ENCODE data around the gene GABPB1.

Gene GABPB1

GRCh38 chr15:50257332-50257731 is 97.7 kb downstream of the GABPB1 start:
- in situ Hi-C loops (cut with HindIII; ENCODE audit: low pct_unique_long_range_greater_than_20kb, low sequenced_read_pairs), result no loop called here
- TF ChIP-seq JUND (IDR thresholded peaks at IDR 0.05; ENCODE audit: low read depth), result no peak

GRCh38 chr15:50256188-50257041 is 98.6 kb downstream of the GABPB1 start:
- peak in 1 of 2 experiments; percentile 19 for DNase-seq (ENCODE audit: low read depth in 1 of 2, low spot score in 1 of 2)
- TF ChIP-seq JUND (IDR thresholded peaks at IDR 0.05; ENCODE audit: low read depth), result no peak
- in situ Hi-C loops (cut with HindIII; ENCODE audit: low pct_unique_long_range_greater_than_20kb, low sequenced_read_pairs), result no loop called here

More at GRCh38 chr15:50257332-50257731, 97.7 kb downstream of the GABPB1 start:
- DNase-seq (ENCODE audit: low read depth in 1 of 2, low spot score in 1 of 2), result no peak

- no peak for DNase-seq (ENCODE audit: low read depth in 1 of 2, low spot score in 1 of 2)
- TF ChIP-seq JUND (IDR thresholded peaks at IDR 0.05; ENCODE audit: low read depth), result no peak
- in situ Hi-C loops (cut with HindIII; ENCODE audit: low pct_unique_long_range_greater_than_20kb, low sequenced_read_pairs), result no loop called here
Measured at GRCh38 chr15:50252556-50252955, 102.4 kb downstream of the GABPB1 start.

- in situ Hi-C loops (cut with HindIII; ENCODE audit: low pct_unique_long_range_greater_than_20kb, low sequenced_read_pairs), result no loop called here
- DNase-seq (ENCODE audit: low read depth in 1 of 2, low spot score in 1 of 2), result peak in 1 of 2 experiments; percentile 26
- TF ChIP-seq JUND (IDR thresholded peaks at IDR 0.05; ENCODE audit: low read depth), result no peak
Measured at GRCh38 chr15:50251638-50252182, 103.3 kb downstream of the GABPB1 start.

- no peak for DNase-seq (ENCODE audit: low read depth in 1 of 2, low spot score in 1 of 2)
- TF ChIP-seq JUND (IDR thresholded peaks at IDR 0.05; ENCODE audit: low read depth), result no peak
- in situ Hi-C loops (cut with HindIII; ENCODE audit: low pct_unique_long_range_greater_than_20kb, low sequenced_read_pairs), result no loop called here
Measured at GRCh38 chr15:50250760-50251394, 104.1 kb downstream of the GABPB1 start.

GRCh38 chr15:50249704-50250103 is 105.3 kb downstream of the GABPB1 start:
- in situ Hi-C loops (cut with HindIII; ENCODE audit: low pct_unique_long_range_greater_than_20kb, low sequenced_read_pairs), result no loop called here
- no peak for TF ChIP-seq JUND (IDR thresholded peaks at IDR 0.05; ENCODE audit: low read depth)

GRCh38 chr15:50248994-50249582 is 105.9 kb downstream of the GABPB1 start:
- TF ChIP-seq JUND (IDR thresholded peaks at IDR 0.05; ENCODE audit: low read depth), result no peak
- in situ Hi-C loops (cut with HindIII; ENCODE audit: low pct_unique_long_range_greater_than_20kb, low sequenced_read_pairs), result no loop called here
- DNase-seq (ENCODE audit: low read depth in 1 of 2, low spot score in 1 of 2), result no peak

More at GRCh38 chr15:50249704-50250103, 105.3 kb downstream of the GABPB1 start:
- no peak for DNase-seq (ENCODE audit: low read depth in 1 of 2, low spot score in 1 of 2)

- in situ Hi-C loops (cut with HindIII; ENCODE audit: low pct_unique_long_range_greater_than_20kb, low sequenced_read_pairs), result no loop called here
- no peak for DNase-seq (ENCODE audit: low read depth in 1 of 2, low spot score in 1 of 2)
- no peak for TF ChIP-seq JUND (IDR thresholded peaks at IDR 0.05; ENCODE audit: low read depth)
Measured at GRCh38 chr15:50247819-50248655, 107.0 kb downstream of the GABPB1 start.

GRCh38 chr15:50246631-50247030 is 108.4 kb downstream of the GABPB1 start:
- TF ChIP-seq JUND (IDR thresholded peaks at IDR 0.05; ENCODE audit: low read depth), result no peak
- no peak for DNase-seq (ENCODE audit: low read depth in 1 of 2, low spot score in 1 of 2)
- in situ Hi-C loops (cut with HindIII; ENCODE audit: low pct_unique_long_range_greater_than_20kb, low sequenced_read_pairs), result no loop called here

GRCh38 chr15:50244959-50245624 is 109.9 kb downstream of the GABPB1 start:
- TF ChIP-seq JUND (IDR thresholded peaks at IDR 0.05; ENCODE audit: low read depth), result no peak
- no peak for DNase-seq (ENCODE audit: low read depth in 1 of 2, low spot score in 1 of 2)
- in situ Hi-C loops (cut with HindIII; ENCODE audit: low pct_unique_long_range_greater_than_20kb, low sequenced_read_pairs), result no loop called here

- in situ Hi-C loops (cut with HindIII; ENCODE audit: low pct_unique_long_range_greater_than_20kb, low sequenced_read_pairs), result no loop called here
- no peak for DNase-seq (ENCODE audit: low read depth in 1 of 2, low spot score in 1 of 2)
- TF ChIP-seq JUND (IDR thresholded peaks at IDR 0.05; ENCODE audit: low read depth), result no peak
Measured at GRCh38 chr15:50244153-50244552, 110.8 kb downstream of the GABPB1 start.

Data from T47D (cell line).